Central memory CD8-positive, alpha-beta T cell (primary cell): Measurements from ENCODE around the gene TRDN.

Experiments
- ATAC-seq: fragments of 150-1000 bp; cut with Tn5 transposase; replicated peaks from 2 replicates; pipeline ENCODE4 v1.10.0; 2022; ENCODE audit warnings: mild to moderate bottlenecking, moderate FRiP score, moderate number of reproducible peaks; ENCODE audit not compliant: poor library complexity, severe bottlenecking; ENCODE audit errors: extremely low read depth
- DNase-seq, 2 donors: peaks; one replicate each; pipeline ENCODE4 v3.0.0; 2021; ENCODE audit warnings: low spot score in 2 of 2
- H3K27ac Mint-ChIP-seq: one replicate; pipeline ENCODE4 v1.8.0; 2022; ENCODE audit warnings: low read depth, mild to moderate bottlenecking, moderate library complexity, mixed read lengths
- H3K27me3 Mint-ChIP-seq: one replicate; pipeline ENCODE4 v1.8.0; 2022; ENCODE audit warnings: mixed read lengths
- H3K36me3 Mint-ChIP-seq: one replicate; pipeline ENCODE4 v1.8.0; 2022; ENCODE audit warnings: mild to moderate bottlenecking, moderate library complexity, mixed read lengths; ENCODE audit not compliant: insufficient read depth
- H3K4me1 Mint-ChIP-seq: one replicate; pipeline ENCODE4 v1.8.0; 2022; ENCODE audit warnings: mixed read lengths
- H3K4me3 Mint-ChIP-seq: one replicate; pipeline ENCODE4 v1.8.0; 2022; ENCODE audit warnings: mild to moderate bottlenecking, moderate library complexity, mixed read lengths
- H3K9me3 Mint-ChIP-seq: one replicate; pipeline ENCODE4 v1.8.0; 2022; ENCODE audit warnings: mixed read lengths

TRDN gene

DNA sequence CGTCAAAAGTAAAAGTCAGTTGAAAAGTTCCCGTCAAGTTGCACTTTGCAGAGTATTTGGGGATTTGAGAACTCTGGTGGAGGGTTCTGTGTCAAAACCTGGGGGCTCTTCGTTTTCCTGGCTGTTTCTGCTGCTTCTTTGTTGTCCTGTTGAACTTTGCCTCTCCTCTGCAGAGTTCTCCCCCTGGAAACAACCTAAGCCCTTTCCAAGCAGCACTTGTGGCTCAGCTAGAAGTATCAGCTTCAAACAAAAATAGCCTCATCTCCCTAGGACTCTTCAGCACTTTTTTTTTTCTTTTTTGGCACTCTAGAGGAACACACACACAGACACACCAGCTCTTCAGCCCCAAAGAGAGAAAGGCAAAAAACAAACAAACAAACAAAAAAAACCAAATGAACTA lies at the start of gene TRDN:
Gene TRDN, minus strand, starts transcription at position 169 of the 400 bp plus-strand sequence. CDS start 175 bp downstream, outside the sequence.
- H3K4me3 Mint-ChIP-seq = no peak within 1 kb of the TSS
- no peaks in the 10 kb centered on the region for H3K4me1 Mint-ChIP-seq
- H3K27ac Mint-ChIP-seq = no peak within 1 kb of the TSS
- H3K9me3 Mint-ChIP-seq = peaks cover 12% of the 10 kb centered on the region
- no peaks in the 10 kb centered on the region for H3K27me3 Mint-ChIP-seq
- no peaks in the 10 kb centered on the region for H3K36me3 Mint-ChIP-seq
- DNase-seq (no peak), ATAC-seq (no peak)

GRCh38 chr6:123681957-123682462 lies 45.3 kb upstream of the TRDN start:
- no peaks in the 10 kb centered on the region for H3K27me3 Mint-ChIP-seq
- H3K9me3 Mint-ChIP-seq = no peaks in the 10 kb centered on the region
- no peaks in the 10 kb centered on the region for H3K36me3 Mint-ChIP-seq
- no peak overlapping the region for H3K4me3 Mint-ChIP-seq
- no peak overlapping the region for H3K27ac Mint-ChIP-seq
- DNase-seq (no peak), ATAC-seq (no peak)
- H3K4me1 Mint-ChIP-seq = no peaks in the 10 kb centered on the region

DNA sequence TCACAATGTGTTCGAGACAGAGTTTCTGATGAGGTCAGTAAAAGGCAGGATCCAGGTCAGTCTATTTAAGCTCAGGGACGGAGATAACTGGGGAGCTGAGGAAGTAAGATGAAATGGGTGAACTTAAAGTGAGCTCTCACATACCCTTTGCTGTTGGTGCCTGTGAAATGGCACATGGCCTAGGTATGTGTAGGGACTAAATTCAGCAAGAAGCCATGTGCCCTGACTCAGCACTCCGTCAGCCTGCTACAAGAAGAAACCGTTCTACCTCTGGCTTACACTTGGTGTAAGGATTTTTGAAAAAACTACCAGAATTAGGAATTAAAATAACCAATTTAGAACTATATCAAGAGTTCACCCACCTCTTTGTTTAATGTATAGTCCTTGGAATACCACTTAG lies 41.1 kb upstream of the TRDN start:
- H3K4me3 Mint-ChIP-seq = no peak overlapping the region
- no peaks in the 10 kb centered on the region for H3K36me3 Mint-ChIP-seq
- H3K27ac Mint-ChIP-seq = no peak overlapping the region
- ATAC-seq = no peak
- no peaks in the 10 kb centered on the region for H3K27me3 Mint-ChIP-seq
- H3K9me3 Mint-ChIP-seq = peaks cover 4% of the 10 kb centered on the region
- H3K4me1 Mint-ChIP-seq = no peaks in the 10 kb centered on the region
- DNase-seq = no peak

GRCh38 chr6:123676793-123677192 lies 40.0 kb upstream of the TRDN start:
- Mint-ChIP-seq H3K27me3 (no peaks in the 10 kb centered on the region), H3K4me1 (no peaks in the 10 kb centered on the region), H3K27ac (no peak overlapping the region), H3K9me3 (peaks cover 4% of the 10 kb centered on the region), H3K4me3 (no peak overlapping the region), H3K36me3 (no peaks in the 10 kb centered on the region)
- DNase-seq (no peak), ATAC-seq (no peak)

- H3K4me1 Mint-ChIP-seq = no peaks in the 10 kb centered on the region
Measured at GRCh38 chr6:123668965-123669591, 32.3 kb upstream of the TRDN start.

DNA sequence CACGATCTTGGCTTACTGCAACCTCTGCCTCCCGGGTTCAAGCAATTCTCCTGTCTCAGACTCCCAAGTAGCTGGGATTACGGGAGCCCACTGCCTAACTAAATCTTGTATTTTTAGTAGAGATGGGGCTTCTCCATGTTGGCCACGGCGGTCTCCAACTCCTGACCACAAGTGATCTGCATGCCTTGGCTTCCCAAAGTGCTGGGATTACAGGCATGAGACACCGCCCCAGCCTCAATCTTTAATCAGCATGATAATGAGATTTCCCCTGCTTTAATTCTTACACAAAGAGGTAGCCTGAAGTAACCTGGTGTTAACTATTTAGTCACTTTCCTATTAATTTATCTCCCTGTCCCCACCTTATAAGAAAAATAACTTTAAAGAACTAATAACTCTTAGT lies 31.3 kb upstream of the TRDN start:
- no peak for DNase-seq
- ATAC-seq = no peak
- no peak overlapping the region for H3K27ac Mint-ChIP-seq
- H3K9me3 Mint-ChIP-seq = no peaks in the 10 kb centered on the region
- H3K4me3 Mint-ChIP-seq = no peak overlapping the region
- no peaks in the 10 kb centered on the region for H3K4me1 Mint-ChIP-seq
- H3K36me3 Mint-ChIP-seq = peaks cover 2% of the 10 kb centered on the region
- H3K27me3 Mint-ChIP-seq = no peaks in the 10 kb centered on the region

More at GRCh38 chr6:123668965-123669591, 32.3 kb upstream of the TRDN start:
- Mint-ChIP-seq H3K27ac (no peak overlapping the region), H3K27me3 (no peaks in the 10 kb centered on the region), H3K36me3 (peaks cover 2% of the 10 kb centered on the region), H3K9me3 (peaks cover 4% of the 10 kb centered on the region), H3K4me3 (no peak overlapping the region)
- ATAC-seq (no peak), DNase-seq (no peak)

DNA sequence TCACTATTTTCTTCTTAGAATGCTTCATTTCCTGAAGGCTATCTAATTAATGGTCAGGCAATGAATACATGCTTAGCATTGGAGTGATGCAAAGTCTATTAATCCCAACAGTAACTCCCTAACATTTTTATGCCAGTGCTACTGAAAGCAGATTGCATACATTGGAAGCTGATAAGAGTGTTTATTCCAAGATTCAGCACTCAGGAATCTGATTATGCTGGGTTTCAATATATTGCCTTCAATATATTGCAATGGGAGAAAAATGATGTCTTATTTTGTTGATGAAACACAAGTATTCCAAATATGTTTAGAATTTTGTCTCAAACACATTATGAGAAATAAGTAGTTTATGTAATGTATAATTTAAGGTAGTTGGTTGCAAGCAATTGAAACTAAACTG lies 26.7 kb upstream of the TRDN start:
- Mint-ChIP-seq H3K27me3 (no peaks in the 10 kb centered on the region), H3K27ac (no peak overlapping the region), H3K4me1 (no peaks in the 10 kb centered on the region), H3K4me3 (no peak overlapping the region), H3K36me3 (peaks cover 2% of the 10 kb centered on the region), H3K9me3 (no peaks in the 10 kb centered on the region)
- ATAC-seq (no peak), DNase-seq (no peak)

- Mint-ChIP-seq H3K4me3 (no peak overlapping the region), H3K27ac (no peak overlapping the region), H3K4me1 (no peaks in the 10 kb centered on the region), H3K27me3 (no peaks in the 10 kb centered on the region), H3K9me3 (no peaks in the 10 kb centered on the region), H3K36me3 (peaks cover under 1% of the 10 kb centered on the region)
- DNase-seq (no peak), ATAC-seq (no peak)
Measured at GRCh38 chr6:123662757-123663156, 26.0 kb upstream of the TRDN start.

- H3K9me3 Mint-ChIP-seq = no peaks in the 10 kb centered on the region
- no peak overlapping the region for H3K27ac Mint-ChIP-seq
- H3K27me3 Mint-ChIP-seq = no peaks in the 10 kb centered on the region
- no peak for ATAC-seq
- no peaks in the 10 kb centered on the region for H3K36me3 Mint-ChIP-seq
- H3K4me3 Mint-ChIP-seq = no peak overlapping the region
- no peak for DNase-seq
- no peaks in the 10 kb centered on the region for H3K4me1 Mint-ChIP-seq
Measured at GRCh38 chr6:123661105-123661891, 24.5 kb upstream of the TRDN start.

GRCh38 chr6:123659960-123660748 lies 23.4 kb upstream of the TRDN start:
- no peaks in the 10 kb centered on the region for H3K4me1 Mint-ChIP-seq
- no peaks in the 10 kb centered on the region for H3K9me3 Mint-ChIP-seq
- DNase-seq (no peak), ATAC-seq (no peak)
- H3K4me3 Mint-ChIP-seq = no peak overlapping the region
- no peaks in the 10 kb centered on the region for H3K27me3 Mint-ChIP-seq
- H3K27ac Mint-ChIP-seq = no peak overlapping the region
- H3K36me3 Mint-ChIP-seq = no peaks in the 10 kb centered on the region

- H3K36me3 Mint-ChIP-seq = no peaks in the 10 kb centered on the region
- no peak overlapping the region for H3K27ac Mint-ChIP-seq
- H3K27me3 Mint-ChIP-seq = no peaks in the 10 kb centered on the region
Measured at GRCh38 chr6:123658848-123659247, 22.1 kb upstream of the TRDN start.

GRCh38 chr6:123655521-123656306 lies 19.0 kb upstream of the TRDN start:
- H3K27me3 Mint-ChIP-seq = no peaks in the 10 kb centered on the region
- ATAC-seq (no peak), DNase-seq (no peak)
- no peak overlapping the region for H3K27ac Mint-ChIP-seq
- no peak overlapping the region for H3K4me3 Mint-ChIP-seq
- no peaks in the 10 kb centered on the region for H3K36me3 Mint-ChIP-seq
- no peaks in the 10 kb centered on the region for H3K4me1 Mint-ChIP-seq
- no peaks in the 10 kb centered on the region for H3K9me3 Mint-ChIP-seq

More at GRCh38 chr6:123658848-123659247, 22.1 kb upstream of the TRDN start:
- ATAC-seq (no peak), DNase-seq (no peak)
- H3K4me3 Mint-ChIP-seq = no peak overlapping the region
- H3K9me3 Mint-ChIP-seq = no peaks in the 10 kb centered on the region
- H3K4me1 Mint-ChIP-seq = no peaks in the 10 kb centered on the region
